HG03095 (cell line): ENCODE measurements around the gene ABI2.
A peak's percentile ranks its signal among the peaks of the same experiment; 100 is the strongest.

Experiments
- ATAC-seq: cut with Tn5 transposase; IDR thresholded peaks from one replicate; pipeline ENCODE4 v1.9.1; 2021; ENCODE audit warnings: moderate library complexity; ENCODE audit not compliant: unreplicated experiment

The ABI2 gene

GRCh38 chr2:203469546-203469945, 141.4 kb downstream of the ABI2 start:
- ATAC-seq = no peak

- no peak for ATAC-seq
These were observed 142.2 kb downstream of the ABI2 start for GRCh38 chr2:203470371-203470770.

- ATAC-seq = no peak
These were observed 143.1 kb downstream of the ABI2 start for GRCh38 chr2:203471323-203471722.

GRCh38 chr2:203476881-203477280, 148.7 kb downstream of the ABI2 start:
- no peak for ATAC-seq

- no peak for ATAC-seq
These were observed 152.4 kb downstream of the ABI2 start for GRCh38 chr2:203480623-203481022.

- ATAC-seq = peak; percentile 76
These were observed 156.3 kb downstream of the ABI2 start for GRCh38 chr2:203484266-203485112.

- ATAC-seq = no peak
These were observed 161.3 kb downstream of the ABI2 start for GRCh38 chr2:203489531-203489930.

- no peak for ATAC-seq
These were observed 162.2 kb downstream of the ABI2 start for GRCh38 chr2:203490391-203490790.

GRCh38 chr2:203492965-203493364, 164.8 kb downstream of the ABI2 start:
- no peak for ATAC-seq
